SIG-M5 treated with dmso at 0.1 percent for 504 hours (cell line): ENCODE data around the gene SPTBN2.
"Not testable (repeated sequence)": the region's sequence is repeated elsewhere in the genome, so short reads cannot be mapped to it uniquely, and the experiment has no call there.

Source experiments
- DNase-seq: peaks from one replicate; lab custom pipeline; 2025; ENCODE audit not compliant: unreplicated experiment; lab: John Stamatoyannopoulos, UW

Gene SPTBN2

DNA sequence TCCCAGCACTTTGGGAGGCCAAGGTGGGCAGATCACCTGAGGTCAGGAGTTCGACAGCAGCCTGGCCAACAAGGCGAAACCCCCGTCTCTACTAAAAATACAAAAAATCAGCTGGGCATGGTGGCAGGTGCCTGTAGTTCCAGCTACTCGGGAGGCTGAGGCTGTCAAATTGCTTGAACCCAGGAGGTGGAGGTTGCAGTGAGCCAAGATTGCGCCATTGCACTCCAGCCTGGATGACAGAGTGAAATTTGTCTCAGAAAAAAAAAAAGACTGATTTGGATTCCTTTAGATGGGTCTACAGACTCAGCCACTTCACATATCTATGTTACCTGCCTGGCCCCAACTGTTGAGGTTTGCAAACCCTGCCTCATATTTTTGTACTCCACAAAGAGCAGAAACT is 4.8 kb downstream of the SPTBN2 start:
- not testable (repeated sequence) for DNase-seq

DNA sequence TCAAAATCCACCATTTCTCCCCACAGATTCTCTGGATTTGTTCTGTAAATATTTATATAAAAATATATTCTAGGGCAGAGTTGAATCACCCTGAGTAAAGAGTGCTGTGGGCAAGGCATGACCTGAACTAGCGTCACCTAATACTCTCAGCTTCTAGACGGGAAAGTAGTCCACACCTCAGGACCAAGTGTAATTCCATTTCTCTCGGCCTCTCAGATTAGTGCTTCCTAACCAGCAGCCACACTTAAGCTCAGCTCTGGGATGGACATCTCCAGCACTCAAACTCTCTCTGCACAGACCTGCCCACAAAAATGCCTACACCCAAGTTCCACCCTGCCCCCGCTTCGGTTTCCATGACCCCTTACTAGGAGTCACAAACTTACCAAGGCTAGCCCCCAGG is 5.3 kb downstream of the SPTBN2 start:
- DNase-seq, result no peak

GRCh38 chr11:66722745-66723651 is 6.0 kb downstream of the SPTBN2 start:
- no peak for DNase-seq

DNA sequence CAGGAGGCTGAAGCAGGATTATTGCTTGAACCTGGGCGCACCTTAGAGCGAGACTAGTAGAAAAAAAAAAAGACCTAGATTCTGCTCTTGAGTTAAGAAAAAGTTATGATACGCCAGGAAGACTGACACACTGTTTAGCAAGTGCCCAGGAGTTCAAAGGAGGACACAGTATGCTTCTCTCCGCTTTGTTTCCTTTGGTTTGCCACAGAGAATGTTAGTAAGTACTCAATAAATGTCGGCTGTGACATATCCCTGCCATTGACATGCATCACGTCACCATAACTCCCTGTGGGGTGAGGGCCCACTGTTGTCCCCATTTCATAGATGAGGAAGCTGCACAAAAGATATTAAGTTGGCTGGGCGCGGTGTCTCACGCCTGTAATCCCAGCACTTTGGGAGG is 7.1 kb downstream of the SPTBN2 start:
- DNase-seq, result no peak

GRCh38 chr11:66720899-66721470 is 8.0 kb downstream of the SPTBN2 start:
- DNase-seq, result no peak

DNA sequence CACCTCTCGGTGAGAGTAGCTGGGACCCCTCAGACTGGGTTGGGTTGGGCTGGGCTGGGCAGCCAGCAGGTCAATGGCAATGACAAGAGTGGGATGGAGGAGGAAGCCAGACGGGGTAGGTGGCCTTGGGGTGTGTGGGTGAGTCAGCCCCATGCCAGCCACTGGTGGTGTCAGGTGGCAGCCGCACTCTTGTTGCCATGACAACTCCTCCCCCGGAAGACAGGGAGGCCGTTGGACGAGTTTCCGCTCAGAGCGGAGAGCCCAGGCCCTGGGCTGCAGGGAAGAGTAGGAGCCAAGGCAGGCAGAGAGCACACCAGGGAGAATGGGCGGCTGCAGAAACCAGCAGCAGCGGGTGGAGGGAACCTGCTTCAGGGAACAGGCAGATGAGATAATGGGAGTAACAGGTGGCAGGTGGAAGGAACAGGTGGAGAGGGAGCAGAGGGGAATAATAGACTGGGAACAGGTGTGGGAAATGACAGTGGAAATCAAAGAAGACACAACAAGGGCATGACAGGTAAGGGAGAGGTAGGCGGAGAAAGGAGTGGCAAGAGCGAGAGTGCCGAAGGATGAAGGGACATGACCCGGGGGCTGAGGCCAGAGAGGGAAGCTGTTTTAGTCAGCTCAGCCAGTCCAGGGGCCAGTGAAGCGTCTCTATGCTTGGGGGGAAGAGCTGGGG is 8.7 kb downstream of the SPTBN2 start:
- DNase-seq, result peak; percentile 53

DNA sequence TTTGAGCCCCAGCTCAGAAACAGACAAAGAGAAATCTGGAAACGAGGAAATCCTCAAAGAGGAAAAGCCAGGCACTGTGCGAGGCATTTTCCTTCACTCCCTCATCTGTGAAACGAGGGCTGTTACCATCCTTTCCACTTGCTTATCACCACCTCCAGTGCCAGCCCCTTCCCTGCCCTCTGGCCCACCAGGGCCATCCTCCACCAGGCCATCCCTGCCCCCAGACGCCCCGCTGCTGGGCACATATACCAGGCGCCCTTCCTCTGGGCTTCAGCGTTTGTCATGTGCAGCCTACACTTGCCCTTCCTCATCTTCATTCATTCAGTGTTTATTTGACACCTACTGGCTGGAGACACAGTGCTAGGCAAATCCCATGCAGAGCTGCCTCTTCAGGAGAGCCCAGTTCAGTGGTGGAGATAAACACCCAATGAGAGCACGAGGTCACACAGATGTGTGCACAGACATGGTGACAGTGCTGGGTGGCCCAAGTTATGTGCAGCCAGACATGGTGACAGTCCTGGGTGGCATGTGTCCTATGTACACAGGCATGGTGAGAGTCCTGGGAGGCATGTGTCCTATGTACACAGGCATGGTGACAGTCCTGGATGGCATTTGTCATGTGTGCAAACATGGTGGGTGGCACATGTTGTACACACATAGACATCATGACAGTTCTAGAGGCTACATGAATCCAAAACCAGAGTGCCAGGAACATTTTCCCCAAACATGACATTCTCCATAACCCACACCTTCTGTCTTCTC is 9.7 kb downstream of the SPTBN2 start:
- no peak for DNase-seq

- peak; percentile 42 for DNase-seq
These were observed 10.6 kb downstream of the SPTBN2 start for GRCh38 chr11:66718320-66718971.

- DNase-seq, result no peak
These were observed 11.1 kb downstream of the SPTBN2 start for GRCh38 chr11:66717925-66718319.

- no peak for DNase-seq
These were observed 12.0 kb downstream of the SPTBN2 start for GRCh38 chr11:66716996-66717395.

- DNase-seq, result no peak
These were observed 13.5 kb downstream of the SPTBN2 start for GRCh38 chr11:66715346-66716085.

DNA sequence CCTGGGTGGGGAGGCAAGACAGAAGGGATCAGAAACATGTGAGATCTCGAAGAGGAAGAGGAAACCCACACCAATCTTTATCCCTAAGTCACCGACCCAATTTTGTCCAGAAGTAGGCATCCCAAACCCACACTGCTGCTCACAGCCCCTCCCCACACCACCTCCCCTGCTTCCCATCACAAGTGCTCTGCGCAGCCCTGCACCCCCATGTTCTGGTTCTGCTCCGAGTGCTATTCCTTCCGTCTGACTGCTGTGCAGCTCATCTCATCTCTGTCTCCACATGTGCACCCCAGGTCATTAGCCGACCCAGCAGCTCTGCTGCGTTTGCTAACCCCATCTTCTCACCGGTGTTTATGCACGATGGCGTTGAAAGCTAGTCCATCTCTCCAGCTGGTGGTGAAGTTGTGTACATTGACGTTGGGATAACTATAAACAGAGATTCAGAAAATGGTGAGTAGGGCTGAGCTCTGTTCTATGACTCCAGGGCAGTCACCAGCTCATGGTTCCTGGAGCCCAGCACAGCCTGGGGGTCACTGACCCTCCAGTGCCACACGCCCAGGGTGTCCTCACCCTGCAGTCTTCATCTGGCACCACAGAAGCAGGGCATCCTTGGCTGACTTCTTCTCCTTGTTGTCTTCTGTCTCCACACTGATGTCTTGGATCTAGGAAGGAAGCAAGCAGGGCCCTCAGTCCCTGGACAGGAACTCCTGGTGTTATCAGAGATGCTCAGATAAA is 15.1 kb downstream of the SPTBN2 start:
- no peak for DNase-seq

- no peak for DNase-seq
These were observed 18.6 kb downstream of the SPTBN2 start for GRCh38 chr11:66710384-66710930.

DNA sequence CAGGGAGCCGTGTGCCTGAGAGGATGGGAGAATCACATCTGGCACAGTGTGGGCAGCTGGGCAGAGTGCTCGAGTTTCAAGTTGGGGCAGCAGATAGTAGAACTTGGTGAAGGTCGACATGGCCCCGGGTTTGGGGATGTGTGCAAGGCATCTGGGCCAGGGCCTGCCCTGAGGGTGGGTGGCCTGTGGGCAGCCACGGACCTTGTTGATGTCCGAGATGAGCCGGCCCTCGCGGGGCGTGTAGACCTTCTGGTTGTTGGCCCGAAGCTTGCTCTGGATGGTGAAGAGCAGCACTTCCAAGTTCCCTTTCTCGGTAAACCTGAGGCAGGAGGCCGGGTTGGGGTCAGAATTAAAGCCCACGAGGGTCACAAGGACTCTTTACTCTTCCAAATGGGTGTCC is 20.3 kb downstream of the SPTBN2 start:
- DNase-seq, result no peak

GRCh38 chr11:66708094-66708493 is 20.9 kb downstream of the SPTBN2 start:
- no peak for DNase-seq

GRCh38 chr11:66707486-66707885 is 21.5 kb downstream of the SPTBN2 start:
- no peak for DNase-seq

GRCh38 chr11:66706989-66707388 is 22.0 kb downstream of the SPTBN2 start:
- DNase-seq, result no peak

DNA sequence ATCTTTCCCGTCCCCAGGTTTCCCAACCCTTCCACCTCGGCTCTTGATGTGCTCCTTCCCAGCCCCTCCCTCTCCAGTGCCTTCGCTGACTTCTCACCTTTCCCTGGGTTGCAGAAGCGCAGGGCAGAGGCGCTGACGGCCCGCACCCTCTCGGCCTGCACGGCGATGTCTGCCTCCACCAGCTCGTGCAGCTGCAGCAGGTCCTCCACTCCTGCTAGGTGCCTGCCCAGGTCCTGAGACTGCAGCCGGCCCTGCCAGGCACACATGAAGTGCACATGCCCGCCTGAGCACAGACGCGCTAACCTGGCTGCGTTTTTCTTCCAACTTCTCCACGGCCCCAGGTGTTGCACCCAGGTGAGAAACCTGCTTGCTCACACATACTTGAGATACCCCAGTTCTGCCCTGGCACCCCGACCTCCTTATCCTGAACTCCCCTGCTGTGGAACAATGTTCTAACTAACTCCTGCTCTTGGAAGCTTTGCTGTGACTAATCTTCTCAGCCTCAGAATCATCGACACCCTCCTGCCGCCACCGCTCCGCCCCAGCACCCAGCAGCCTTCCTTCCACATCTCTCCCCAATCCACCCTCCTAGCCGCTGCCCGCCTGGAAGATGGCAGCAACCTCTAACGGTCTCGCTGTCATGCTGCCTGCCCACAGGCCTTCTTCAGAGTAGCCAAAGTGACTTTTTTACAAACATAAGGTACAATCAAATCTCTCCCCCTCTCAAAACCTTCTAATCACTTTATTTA is 23.3 kb downstream of the SPTBN2 start:
- no peak for DNase-seq
